OCI-LY1 (cell line): Measurements from ENCODE around the gene MAGI1.

Experiments
- H2AFZ ChIP-seq: fragments of 200-600 bp; sonication (generic), shearing (Covaris generic); 2 replicates; pipeline ENCODE4 v1.6.0; 2014; ENCODE audit warnings: antibody characterized with exemption, mild to moderate bottlenecking, low read length
- H3F3A ChIP-seq: fragments of 200-600 bp; sonication (generic), shearing (Covaris generic); 2 replicates; pipeline ENCODE4 v1.6.0; 2014; ENCODE audit warnings: mild to moderate bottlenecking, antibody characterized with exemption, low read length, moderate library complexity; ENCODE audit not compliant: insufficient read depth
- H3K27ac ChIP-seq: fragments of 200-600 bp; sonication (generic); 2 replicates; pipeline ENCODE4 v1.5.1; 2014; ENCODE audit warnings: low read length, mixed run types, mild to moderate bottlenecking, low read depth; ENCODE audit not compliant: poor library complexity, severe bottlenecking
- H3K27me3 ChIP-seq: fragments of 200-600 bp; sonication (generic); 2 replicates; pipeline ENCODE4 v1.6.0; 2014; ENCODE audit warnings: antibody characterized with exemption, mild to moderate bottlenecking, low read length, moderate library complexity; ENCODE audit not compliant: insufficient read depth
- H3K36me3 ChIP-seq: fragments of 200-600 bp; sonication (generic); 2 replicates; pipeline ENCODE4 v1.6.1; 2014; ENCODE audit warnings: mild to moderate bottlenecking, antibody characterized with exemption, low read length, moderate library complexity, mixed read lengths; ENCODE audit not compliant: insufficient read depth
- H3K4me1 ChIP-seq: fragments of 200-600 bp; sonication (generic); 2 replicates; pipeline ENCODE4 v1.5.1; 2014; ENCODE audit warnings: mild to moderate bottlenecking, low read length, moderate library complexity; ENCODE audit not compliant: insufficient read depth, severe bottlenecking
- H3K4me2 ChIP-seq: fragments of 200-600 bp; sonication (generic), shearing (Covaris generic); 2 replicates; pipeline ENCODE4 v1.6.1; 2014; ENCODE audit warnings: low read length
- H3K4me3 ChIP-seq: fragments of 200-600 bp; sonication (generic); 2 replicates; pipeline ENCODE4 v1.5.1; 2014; ENCODE audit warnings: low read length, low read depth, mild to moderate bottlenecking, mixed read lengths; ENCODE audit not compliant: poor library complexity, severe bottlenecking
- H3K79me2 ChIP-seq: fragments of 200-600 bp; shearing (Covaris generic); 2 replicates; pipeline ENCODE4 v1.6.1; 2016; ENCODE audit warnings: mixed run types, low read length, mixed read lengths; ENCODE audit not compliant: insufficient read depth
- H3K9ac ChIP-seq: fragments of 200-600 bp; sonication (generic), shearing (Covaris generic); 2 replicates; pipeline ENCODE4 v1.6.1; 2014; ENCODE audit warnings: mild to moderate bottlenecking, low read length, mixed read lengths
- H3K9me2 ChIP-seq: fragments of 200-600 bp; sonication (generic), shearing (Covaris generic); 2 replicates; pipeline ENCODE4 v1.6.1; 2014; ENCODE audit warnings: low read depth, mild to moderate bottlenecking, low read length, mixed read lengths
- H3K9me3 ChIP-seq: fragments of 200-600 bp; shearing (Covaris generic); 2 replicates; pipeline ENCODE4 v1.6.1; 2014; ENCODE audit warnings: low read length, mixed read lengths
- H4K20me1 ChIP-seq: fragments of 200-600 bp; sonication (generic), shearing (Covaris generic); 2 replicates; pipeline ENCODE4 v1.6.0; 2016; ENCODE audit warnings: mild to moderate bottlenecking, low read length; ENCODE audit not compliant: insufficient read depth
- CTCF ChIP-seq: fragments of 200-600 bp; sonication (generic), shearing (Covaris generic); IDR thresholded peaks from 2 replicates; pipeline ENCODE4 v1.5.1; 2017; ENCODE audit warnings: mild to moderate bottlenecking, antibody characterized with exemption, low read length, moderate library complexity, mixed read lengths
- EZH2 ChIP-seq: fragments of 200-600 bp; sonication (generic), shearing (Covaris generic); IDR thresholded peaks from 2 replicates; pipeline ENCODE4 v1.8.0; 2017; ENCODE audit warnings: borderline replicate concordance, mixed run types, mild to moderate bottlenecking, antibody characterized with exemption, low read length, moderate library complexity, mixed read lengths

Gene MAGI1

GRCh38 chr3:65877160-65877559 lies 161.6 kb downstream of the MAGI1 start:
- Histone ChIP-seq H3K27ac (no peak overlapping the region), H3K4me1 (no peaks in the 10 kb centered on the region), H3F3A (no peaks in the 10 kb centered on the region), H3K9ac (no peak overlapping the region), H3K27me3 (no peaks in the 10 kb centered on the region), H3K4me2 (no peak overlapping the region), H3K79me2 (no peaks in the 10 kb centered on the region), H3K36me3 (no peaks in the 10 kb centered on the region), H3K9me2 (no peaks in the 10 kb centered on the region), H4K20me1 (no peaks in the 10 kb centered on the region), H3K4me3 (no peak overlapping the region), H2AFZ (no peak overlapping the region), H3K9me3 (no peaks in the 10 kb centered on the region)
- TF ChIP-seq CTCF (no peak), EZH2 (no peak)

GRCh38 chr3:65876028-65876420 lies 162.7 kb downstream of the MAGI1 start:
- H3K27ac ChIP-seq: no peak overlapping the region
- no peaks in the 10 kb centered on the region for H3K27me3 ChIP-seq
- H4K20me1 ChIP-seq: no peaks in the 10 kb centered on the region
- no peak overlapping the region for H3K4me2 ChIP-seq
- H3K9me3 ChIP-seq: no peaks in the 10 kb centered on the region
- H3K4me3 ChIP-seq: no peak overlapping the region
- TF ChIP-seq EZH2 (no peak), CTCF (no peak)
- no peak overlapping the region for H2AFZ ChIP-seq
- H3K9ac ChIP-seq: no peak overlapping the region
- H3K4me1 ChIP-seq: no peaks in the 10 kb centered on the region
- no peaks in the 10 kb centered on the region for H3K36me3 ChIP-seq
- H3K79me2 ChIP-seq: no peaks in the 10 kb centered on the region
- no peaks in the 10 kb centered on the region for H3F3A ChIP-seq
- no peaks in the 10 kb centered on the region for H3K9me2 ChIP-seq

GRCh38 chr3:65875393-65876027 lies 163.2 kb downstream of the MAGI1 start:
- Histone ChIP-seq H3K9me2 (no peaks in the 10 kb centered on the region), H3F3A (no peaks in the 10 kb centered on the region), H3K9ac (no peak overlapping the region), H3K9me3 (no peaks in the 10 kb centered on the region), H3K4me3 (no peak overlapping the region), H3K27me3 (no peaks in the 10 kb centered on the region), H3K27ac (no peak overlapping the region), H2AFZ (no peak overlapping the region), H3K4me1 (no peaks in the 10 kb centered on the region), H3K36me3 (no peaks in the 10 kb centered on the region), H4K20me1 (no peaks in the 10 kb centered on the region), H3K4me2 (no peak overlapping the region), H3K79me2 (no peaks in the 10 kb centered on the region)
- TF ChIP-seq CTCF (no peak), EZH2 (no peak)
